GM18508 (cell line): ENCODE results near the gene FAM13B.
"Not testable (repeated sequence)": the region's sequence is repeated elsewhere in the genome, so short reads cannot be mapped to it uniquely, and the experiment has no call there.

Source experiments
- ATAC-seq: cut with Tn5 transposase; IDR thresholded peaks from one replicate; pipeline ENCODE4 v1.9.1; 2021; ENCODE audit warnings: moderate number of reproducible peaks; ENCODE audit not compliant: insufficient read depth, unreplicated experiment

The FAM13B gene

DNA sequence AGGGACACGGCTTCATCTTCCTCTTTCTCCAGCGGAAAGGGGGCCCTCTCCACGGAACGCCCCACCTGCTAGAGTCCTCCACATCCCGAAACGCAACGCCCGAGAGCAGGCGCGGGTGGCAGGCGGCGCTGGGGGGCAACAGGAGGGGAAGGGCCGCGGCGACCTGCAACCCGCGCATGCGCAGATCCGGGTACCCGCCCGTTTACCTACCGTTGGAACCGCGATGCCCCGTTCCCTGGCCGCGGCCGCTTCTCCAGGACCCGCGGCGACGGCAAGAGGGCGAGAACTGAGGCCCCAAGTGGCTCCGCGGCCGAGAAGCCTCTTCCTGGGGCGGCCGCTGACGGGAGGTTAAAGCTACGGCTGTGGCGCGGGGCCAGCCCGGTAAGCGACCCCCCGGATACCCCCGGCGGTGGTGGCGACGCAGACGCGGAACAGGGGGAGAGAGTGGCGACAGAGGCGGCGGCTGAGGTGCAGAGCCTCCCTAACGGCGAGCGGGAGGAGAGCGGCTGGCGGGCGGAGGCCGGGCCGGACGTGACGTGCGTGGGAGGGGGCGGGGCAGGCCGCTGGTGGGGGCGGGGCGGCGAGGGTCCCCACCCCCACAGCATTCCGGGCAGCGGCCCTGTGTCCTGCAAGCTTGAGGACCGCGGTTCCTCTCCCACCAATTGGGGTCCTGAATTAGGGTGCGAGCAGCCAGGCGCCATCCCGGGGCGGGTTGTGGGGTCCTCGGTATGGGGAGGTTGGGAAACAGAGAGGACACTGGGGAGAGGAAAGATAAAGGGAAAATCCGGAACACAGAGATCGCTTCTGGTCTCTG is at the start of gene FAM13B:
TSS of gene FAM13B (minus strand) at position 508 of the 814 bp plus-strand sequence. CDS start 13,968 bp downstream, outside the sequence.
- no peak for ATAC-seq

DNA sequence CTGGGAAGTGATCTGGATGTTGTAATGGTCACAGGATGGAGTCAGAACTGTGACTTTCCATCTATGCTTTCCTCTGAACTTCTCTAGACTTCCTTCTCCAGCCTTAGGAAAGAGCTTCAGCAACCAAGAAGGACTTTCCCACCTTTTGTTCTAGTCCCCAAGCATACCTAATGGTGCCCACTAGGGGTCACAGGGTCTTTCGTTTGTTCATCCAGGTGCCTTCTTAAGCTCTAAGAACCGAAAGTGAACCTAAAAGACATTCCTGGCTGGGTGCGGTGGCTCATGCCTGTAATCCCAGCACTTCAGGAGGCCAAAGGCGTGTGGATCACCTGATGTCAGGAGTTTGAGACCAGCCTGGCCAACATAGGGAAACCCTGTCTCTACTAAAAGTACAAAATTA is 49.2 kb upstream of the FAM13B start:
- no peak for ATAC-seq

DNA sequence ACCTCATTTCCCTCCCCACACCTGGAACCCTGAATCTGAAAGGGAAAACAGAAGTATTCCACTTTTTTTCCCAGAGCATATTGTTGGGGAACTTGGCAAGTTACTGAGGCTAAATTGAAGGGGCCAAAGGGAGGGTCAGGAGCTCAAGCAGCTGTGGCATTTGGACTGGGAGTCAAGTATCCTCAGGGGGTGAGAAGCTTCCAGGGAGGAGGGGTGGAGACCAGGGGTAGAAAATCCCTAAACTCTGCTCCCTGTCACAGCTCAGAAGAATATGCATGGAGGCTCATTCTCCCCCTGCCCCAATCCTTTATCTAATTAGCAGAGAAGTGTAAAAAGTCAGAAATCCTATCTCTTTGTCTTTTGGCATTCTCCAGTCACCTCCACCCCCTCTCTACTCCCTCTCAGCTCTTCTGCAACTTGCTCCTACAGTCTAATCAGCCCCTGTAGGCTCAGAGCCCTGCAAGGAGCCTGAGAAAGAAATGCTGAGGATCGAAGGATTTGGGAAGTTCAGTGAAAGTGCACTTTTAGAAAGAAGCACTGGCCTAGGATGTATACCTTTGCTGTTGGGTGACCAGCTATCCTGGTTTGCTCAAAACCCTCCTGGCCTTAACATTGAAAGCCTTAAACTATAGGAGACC is 45.2 kb upstream of the FAM13B start:
- ATAC-seq: no peak

DNA sequence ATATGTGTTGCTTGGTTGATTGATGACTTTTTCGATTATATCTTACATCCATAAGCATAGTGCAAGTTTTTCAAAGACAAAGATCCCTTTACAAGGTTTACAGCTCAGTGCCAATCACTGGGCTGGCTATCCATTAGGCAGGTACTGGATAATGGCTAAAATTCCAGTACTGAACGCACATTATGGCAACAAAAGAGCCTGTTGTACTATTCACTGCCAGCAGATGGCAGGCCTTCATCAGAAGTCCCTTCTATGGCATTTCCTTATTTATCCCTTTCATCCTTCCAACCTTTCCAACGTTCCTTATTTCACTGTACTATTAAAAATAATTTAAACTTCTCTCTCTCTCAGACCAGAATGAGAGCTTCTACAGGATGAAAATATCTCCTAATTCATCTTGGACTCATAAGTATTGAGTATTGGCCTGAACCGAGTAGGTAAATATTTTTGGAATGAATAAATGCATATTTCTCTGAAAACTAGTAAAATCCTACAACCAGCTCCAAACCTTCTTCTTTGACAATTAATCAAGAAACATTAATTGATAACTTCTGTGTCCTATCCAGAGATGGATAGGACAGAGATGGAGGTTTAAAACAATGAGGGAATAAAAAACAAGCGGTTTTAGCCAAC is 44.3 kb upstream of the FAM13B start:
- no peak for ATAC-seq

DNA sequence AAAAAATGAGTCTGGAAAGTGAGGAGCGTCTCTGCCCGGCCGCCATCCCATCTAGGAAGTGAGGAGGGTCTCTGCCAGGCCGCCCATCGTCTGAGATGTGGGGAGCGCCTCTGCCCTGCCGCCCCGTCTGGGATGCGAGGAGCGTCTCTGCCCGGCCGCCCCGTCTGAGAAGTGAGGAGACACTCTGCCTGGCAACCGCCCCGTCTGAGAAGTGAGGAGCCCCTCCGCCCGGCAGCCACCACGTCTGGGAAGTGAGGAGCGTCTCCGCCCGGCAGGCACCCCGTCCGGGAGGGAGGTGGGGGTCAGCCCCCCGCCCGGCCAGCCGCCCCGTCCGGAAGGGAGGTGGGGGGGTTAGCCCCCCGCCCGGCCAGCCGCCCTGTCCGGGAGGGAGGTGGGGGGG is 37.1 kb upstream of the FAM13B start:
- ATAC-seq: not testable (repeated sequence)

DNA sequence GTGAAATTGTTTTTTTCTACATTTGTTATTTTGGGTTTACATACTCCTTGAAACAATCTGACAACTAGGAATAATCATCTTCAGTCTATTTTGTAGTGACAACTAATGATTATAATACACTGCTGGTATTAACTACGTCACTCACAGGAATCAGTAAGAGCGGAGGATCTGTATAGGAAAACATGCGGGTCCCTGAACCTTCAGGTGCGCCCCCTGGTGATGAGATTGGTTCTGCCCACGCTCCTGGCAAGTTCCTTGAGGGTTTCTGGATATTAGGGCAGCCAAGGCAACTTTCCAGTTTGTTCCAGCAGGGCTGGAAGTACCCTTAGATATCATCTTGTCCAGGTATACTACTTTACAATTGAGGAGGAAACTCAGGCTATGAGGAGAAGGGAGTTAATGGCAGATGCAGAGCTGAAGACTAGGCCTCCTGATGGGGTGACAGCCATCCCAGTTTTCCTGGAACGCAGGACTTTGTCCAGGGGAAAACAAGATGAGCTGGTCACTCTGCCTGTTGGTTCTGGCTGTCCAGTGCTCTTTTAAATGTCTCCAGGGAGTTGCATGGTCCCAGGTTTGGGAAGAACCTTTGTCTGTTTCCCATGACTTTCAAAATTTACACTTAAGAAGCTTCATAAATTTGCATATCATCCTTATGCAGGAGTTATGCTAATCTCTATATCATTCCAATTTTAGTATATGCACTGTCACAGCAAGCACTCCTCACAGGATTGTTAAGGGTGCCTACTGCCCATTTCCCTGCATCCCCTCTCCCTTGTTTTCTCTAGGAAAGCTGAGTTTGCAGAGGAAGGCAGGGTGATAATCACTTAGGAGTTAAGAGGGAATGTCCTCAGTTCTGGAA is 36.1 kb upstream of the FAM13B start:
- ATAC-seq: no peak

DNA sequence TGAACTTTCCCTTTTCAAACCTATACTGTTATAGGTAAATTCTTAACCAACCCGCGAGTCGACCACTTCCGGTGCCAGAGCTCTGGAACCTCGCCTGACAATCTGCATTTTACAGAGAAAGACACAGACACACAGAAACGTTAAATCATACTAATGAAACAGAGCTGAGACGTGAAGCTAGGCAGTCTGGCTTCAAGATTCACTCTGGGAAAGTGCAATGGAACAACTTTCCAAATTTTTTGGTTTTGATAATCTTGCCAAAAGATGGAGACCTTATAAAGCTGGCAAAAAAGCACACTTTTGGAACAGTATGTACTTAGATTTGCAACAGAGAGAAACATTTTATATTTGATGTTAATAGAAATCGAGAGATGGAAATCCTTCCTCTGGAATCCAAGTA is 35.1 kb upstream of the FAM13B start:
- ATAC-seq: no peak

DNA sequence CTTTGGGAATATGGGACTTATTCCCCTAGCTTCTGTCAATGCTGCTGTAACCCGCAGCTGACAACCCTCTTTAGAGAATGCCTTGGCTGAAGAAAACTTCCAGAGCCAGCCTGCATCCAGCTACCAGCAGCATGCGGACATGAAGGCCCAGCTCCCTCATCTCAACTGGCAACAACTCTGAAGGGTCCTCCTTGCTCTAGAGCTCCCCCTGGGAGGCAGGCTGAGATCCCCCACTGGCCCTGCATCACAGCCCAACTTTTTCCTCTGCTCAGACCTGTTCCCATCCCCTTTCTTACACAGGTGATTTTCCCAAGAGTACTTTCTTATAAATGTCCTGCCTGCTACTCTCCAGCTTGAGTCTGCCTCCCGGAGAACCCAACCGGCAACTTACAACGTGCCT is 32.2 kb upstream of the FAM13B start:
- no peak for ATAC-seq

DNA sequence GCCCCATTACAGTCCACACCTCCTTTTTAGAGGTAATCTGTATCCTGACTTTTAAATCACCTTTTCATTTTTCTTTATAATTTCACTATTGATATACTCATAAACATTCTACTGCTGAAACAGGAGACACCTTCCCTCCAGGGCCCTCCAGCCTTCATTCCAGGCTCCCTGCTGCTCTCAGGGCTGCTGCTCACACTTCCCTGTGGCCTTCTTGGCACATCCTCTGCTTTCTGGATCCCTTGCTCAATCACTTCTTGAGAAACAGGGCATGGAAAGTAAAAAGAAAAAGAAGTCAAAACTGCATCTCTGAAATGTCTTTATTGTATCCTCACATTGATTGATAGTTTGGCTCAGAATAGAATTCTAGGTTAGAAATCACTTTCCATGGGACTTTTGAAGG is 31.6 kb upstream of the FAM13B start:
- ATAC-seq: no peak

DNA sequence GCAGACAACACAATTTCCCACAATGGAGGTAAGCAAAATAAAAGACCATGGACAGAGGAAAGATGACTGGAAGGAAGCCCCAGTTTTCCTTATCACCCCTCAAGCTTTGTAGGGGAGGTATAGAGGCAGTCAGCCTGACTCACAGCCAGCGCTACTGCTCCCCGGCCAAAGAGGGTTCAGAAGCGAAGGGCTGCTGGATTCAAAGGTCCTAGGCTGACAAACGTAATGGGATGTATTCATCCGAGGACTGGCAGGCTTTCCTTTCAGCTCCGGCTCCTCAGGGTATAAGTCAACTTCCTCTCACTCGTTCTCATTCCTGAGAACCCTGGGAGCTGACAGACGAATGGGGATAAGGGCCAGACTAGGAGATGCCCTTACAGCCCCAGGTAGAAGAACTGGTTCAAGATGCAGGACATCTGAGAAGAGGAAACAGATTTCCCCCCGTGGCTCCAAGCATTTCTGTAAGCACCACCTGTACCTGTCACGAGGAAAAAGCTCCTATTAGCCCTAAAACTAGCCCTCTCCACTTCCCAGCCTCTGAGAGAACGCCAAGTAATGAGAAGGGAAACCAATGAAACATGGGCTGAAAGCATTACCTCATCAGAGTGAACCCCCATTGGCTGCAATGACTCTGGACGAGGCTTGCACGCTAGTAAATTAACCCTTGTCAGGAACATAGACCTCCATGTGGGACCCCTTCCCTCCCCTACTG is 22.1 kb upstream of the FAM13B start:
- ATAC-seq: no peak

DNA sequence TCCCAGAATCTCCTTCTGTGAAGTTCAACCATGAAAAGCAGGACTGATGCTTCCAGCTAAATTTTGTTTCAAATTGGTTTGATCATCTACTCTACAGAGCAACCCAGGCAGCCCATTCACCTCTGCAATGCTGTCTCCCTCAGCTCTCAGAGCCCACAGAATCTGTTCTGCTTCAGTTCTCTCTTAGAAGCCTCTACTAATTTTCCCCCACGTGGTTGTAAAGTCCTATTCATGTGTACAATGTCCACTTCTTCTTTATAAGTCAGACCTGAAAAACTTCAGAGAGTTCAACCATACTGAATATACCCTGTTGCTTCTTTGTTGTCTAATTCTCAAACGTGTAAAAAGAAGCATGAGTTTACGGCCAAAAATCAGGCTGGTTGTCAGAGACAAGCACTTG is 21.3 kb upstream of the FAM13B start:
- ATAC-seq: no peak

DNA sequence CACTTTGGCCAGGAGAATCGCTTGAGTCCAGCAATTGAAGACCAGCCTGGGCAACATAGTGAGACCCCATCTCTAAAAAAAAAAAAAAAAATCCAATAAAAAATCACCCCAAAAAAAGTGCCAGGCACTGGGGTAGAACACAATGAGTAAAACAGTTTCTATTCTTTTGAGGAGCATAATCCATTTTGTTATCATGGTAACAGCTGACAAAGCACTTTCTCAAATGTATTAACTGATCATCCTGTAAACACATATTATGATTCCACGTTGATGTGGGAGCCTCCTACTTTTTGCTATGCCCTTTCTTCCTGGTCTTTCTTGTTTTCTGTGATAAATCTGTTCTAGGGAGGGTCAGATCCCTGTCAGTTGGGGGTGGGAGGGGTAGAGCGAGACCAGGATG is 20.7 kb upstream of the FAM13B start:
- ATAC-seq: no peak

DNA sequence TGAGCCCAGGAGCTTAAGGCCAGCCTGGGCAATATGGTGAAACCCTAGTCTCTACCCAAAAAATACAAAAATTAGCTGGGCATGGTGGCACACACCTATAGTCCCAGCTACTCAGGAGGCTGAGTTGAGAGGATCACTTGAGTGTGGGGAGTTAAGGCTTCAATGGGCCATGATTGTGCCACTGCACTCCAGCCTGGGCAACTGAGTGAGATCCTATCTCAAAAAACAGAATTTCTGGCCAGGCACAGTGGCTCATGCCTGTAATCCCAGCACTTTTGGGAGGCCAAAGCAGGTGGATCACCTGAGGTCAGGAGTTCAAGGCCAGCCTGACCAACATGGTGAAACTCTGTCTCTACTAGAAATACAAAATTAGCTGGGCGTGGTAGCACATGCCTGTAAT is 19.8 kb upstream of the FAM13B start:
- ATAC-seq: not testable (repeated sequence)

DNA sequence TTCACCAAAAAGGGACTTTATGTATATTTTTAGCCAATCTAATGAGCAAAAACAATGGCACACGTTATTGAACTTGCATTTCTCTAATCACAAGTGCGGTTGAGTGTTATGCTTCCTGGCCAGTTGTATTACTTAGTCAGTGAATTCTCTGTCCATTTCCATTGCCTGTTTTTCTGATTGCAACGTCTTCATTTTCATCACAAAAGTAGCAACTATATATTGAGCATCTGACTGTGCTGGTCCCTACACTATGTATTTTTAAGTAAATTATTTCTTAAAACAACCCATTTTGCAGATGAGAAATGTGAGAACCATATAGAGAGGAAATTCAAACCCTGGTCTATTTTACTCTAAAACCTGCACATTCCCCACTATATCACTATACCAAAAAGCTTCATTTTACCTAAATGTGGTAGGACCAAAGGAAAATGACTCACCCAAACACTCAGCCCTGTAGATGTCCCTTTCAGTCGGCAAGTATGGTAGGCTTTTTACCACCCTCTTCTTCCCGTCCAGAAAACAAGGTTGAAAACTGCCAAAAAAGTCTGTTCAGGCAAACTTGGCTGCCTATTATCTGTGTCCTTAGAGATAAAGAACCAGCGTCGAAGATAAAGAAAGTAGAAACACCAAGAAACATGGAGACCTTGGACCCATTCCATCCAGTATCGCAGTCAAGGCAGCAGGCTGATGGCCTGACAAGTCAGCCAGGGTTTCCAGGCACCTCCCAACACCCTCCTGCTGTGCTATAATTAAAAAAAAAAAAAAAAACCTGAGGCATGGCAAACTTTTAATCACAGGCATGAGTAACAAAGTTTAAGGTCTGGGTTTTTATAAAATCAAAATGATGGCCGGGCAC is 18.8 kb upstream of the FAM13B start:
- no peak for ATAC-seq

DNA sequence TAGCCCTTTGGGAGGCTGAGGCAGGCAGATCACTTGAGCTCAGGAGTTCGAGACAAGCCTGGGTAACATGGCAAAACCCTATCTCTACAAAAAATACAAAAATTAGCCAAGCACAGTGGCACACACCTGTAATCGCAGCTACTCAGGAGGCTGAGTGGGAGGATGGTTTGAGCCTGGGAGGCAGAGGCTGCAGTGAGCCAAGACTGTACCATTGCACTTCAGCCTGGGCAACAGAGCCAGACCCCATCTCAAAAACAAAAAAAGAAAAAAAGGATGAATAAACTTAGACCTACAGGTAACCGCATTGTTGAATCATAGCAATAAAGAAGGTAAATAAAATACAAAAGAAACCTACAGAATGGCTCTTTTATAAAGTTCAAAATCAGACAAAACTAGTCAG is 12.4 kb upstream of the FAM13B start:
- ATAC-seq: not testable (repeated sequence)

DNA sequence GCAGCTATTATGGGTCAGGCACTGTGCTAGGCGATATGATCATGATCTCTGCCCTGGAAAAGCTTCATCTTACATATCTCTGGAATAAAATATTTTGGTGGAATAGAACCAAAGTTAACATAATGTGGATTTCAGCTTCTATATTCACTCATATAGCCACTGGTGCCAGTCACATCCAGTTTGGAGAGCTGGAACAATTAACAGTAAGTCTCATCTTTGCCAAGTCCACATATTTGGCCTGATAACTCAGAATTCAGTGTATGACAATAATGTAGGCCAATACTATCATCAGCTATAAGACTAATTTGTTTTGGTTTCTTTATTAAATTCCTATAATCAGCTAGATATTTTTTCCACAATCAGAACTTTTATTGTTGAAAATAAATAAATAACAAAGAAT is 5.9 kb upstream of the FAM13B start:
- no peak for ATAC-seq

DNA sequence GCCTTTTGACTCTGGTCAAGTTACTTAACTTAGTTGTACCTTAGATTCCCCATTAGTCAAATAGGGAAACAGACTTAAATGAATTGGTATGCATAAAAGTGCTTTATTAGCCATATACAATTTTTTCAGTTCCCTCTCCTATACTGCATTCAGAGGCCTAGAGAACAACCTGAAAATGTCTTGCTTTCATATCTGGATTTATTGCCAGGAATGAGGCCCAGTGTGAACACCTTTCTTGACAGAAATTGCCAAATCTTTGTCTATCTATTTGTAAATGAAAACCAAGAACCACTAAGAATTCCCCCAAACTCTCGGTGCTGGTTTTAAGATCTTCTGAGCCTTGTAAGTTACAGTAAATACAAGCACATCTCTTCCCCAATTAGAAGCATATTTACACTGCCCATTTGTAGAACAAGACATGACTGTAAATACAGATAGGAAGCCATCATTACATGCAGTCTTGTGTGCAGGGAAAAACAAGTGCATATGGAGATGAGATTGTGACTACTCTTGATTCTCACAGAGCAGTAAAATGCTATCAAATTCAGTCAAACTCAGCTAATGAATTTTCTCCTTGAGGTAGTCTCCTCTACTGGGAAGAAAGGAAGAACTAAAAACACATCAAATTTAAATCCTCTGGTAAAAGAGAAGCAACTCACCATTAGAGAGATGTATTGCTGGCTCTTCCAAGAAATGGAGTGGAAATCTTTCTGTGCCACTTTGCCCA is 5.2 kb upstream of the FAM13B start:
- ATAC-seq: no peak

DNA sequence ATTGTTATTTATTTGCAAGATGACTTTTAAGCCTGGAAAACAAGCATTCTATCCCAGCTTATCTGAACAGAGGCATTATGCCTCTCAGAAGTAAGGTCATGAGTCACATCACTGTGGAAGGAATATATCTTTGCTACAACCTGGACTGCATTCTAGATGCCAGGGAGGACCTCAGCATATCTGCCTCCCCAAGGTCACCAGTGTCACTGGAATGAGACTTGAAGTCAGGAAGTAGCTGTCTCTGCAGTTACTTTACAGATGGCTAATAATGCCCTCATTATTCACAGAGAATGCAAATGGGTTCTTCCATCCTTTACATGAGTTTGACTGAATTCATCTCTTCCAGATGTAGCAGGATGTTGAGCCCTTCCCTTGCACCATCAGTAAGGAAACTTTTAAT is 4.4 kb upstream of the FAM13B start:
- ATAC-seq: no peak
